Skeletal muscle satellite cell (primary cell): ENCODE data around the gene NCS1.

Experiments used
- H3K27me3 ChIP-seq: 2 replicates; pipeline ENCODE4 v1.7.0; 2013; ENCODE audit warnings: low read length; ENCODE audit not compliant: control insufficient read depth, insufficient read depth
- H3K36me3 ChIP-seq: 2 replicates; pipeline ENCODE4 v1.7.0; 2013; ENCODE audit warnings: mild to moderate bottlenecking, control low read depth, low read length; ENCODE audit not compliant: insufficient read depth
- H3K4me1 ChIP-seq: 2 replicates; pipeline ENCODE4 v1.7.0; 2013; ENCODE audit warnings: low read length; ENCODE audit not compliant: control insufficient read depth, insufficient read depth
- H3K4me2 ChIP-seq: 2 replicates; pipeline ENCODE4 v1.7.0; 2013; ENCODE audit warnings: mild to moderate bottlenecking, low read length
- H3K4me3 ChIP-seq: 2 replicates; pipeline ENCODE4 v1.7.0; 2013; ENCODE audit warnings: low read length
- H3K9ac ChIP-seq: 2 replicates; pipeline ENCODE4 v1.7.0; 2013; ENCODE audit warnings: mild to moderate bottlenecking, low read depth, low read length, moderate library complexity
- H3K9me3 ChIP-seq: replicated peaks from 2 replicates; pipeline ENCODE4 v1.7.0; 2013; ENCODE audit warnings: mild to moderate bottlenecking, control low read depth, low read length

Gene NCS1

GRCh38 chr9:130209422-130209821, 37.2 kb downstream of the NCS1 start:
- peaks cover 8% of the 10 kb centered on the region for H3K36me3 ChIP-seq
- peak overlapping the region; percentile 61 for H3K4me2 ChIP-seq
- H3K9me3 ChIP-seq, result no peaks in the 10 kb centered on the region
- H3K4me3 ChIP-seq, result no peak overlapping the region
- peak overlapping the region; percentile 30 for H3K9ac ChIP-seq
- H3K4me1 ChIP-seq, result peaks cover 42% of the 10 kb centered on the region
- no peaks in the 10 kb centered on the region for H3K27me3 ChIP-seq

GRCh38 chr9:130211548-130212226, 39.5 kb downstream of the NCS1 start:
- Histone ChIP-seq H3K4me3 (no peak overlapping the region), H3K27me3 (no peaks in the 10 kb centered on the region), H3K9ac (no peak overlapping the region), H3K4me1 (peaks cover 60% of the 10 kb centered on the region), H3K4me2 (no peak overlapping the region), H3K9me3 (no peaks in the 10 kb centered on the region), H3K36me3 (peaks cover 8% of the 10 kb centered on the region)

DNA sequence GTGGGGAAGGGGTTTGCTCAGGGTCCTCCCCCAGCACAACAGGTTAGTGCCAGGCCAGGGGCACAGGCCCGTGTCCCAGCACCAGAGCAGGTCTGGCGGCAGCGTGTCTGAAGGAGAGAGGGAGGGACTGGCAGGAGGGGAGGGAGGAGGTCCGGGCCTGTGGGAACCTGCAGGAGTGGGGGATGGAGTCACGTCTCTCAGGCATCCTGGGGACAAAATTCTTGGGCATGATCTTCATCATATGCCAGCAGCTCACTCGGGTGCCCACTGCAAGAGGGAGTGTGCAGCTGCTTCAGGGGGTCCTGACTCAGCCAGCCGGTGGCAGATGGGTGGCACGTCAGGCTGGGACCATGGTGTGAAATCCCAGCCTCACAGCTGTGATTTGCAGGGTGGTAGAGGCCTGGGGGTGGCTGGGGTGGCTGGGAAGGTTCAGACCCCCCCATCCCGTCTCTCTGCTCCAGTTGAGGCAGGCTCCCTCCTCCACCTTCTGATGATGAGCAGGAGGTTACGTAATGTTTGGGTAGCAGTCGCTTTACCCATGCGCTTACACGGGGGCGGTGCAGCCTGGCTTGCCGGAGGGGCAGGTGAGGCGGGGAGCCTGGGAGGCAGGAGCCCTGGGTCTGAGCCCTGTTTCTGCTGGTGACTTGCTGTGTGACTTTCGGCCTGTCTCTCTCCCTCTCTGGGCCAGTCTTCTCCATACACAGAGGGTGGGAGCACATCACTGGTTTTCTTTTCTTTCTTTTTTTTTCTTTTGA, 40.5 kb downstream of the NCS1 start:
- H3K4me1 ChIP-seq, result peaks cover 57% of the 10 kb centered on the region
- H3K36me3 ChIP-seq, result peaks cover 11% of the 10 kb centered on the region
- no peak overlapping the region for H3K9ac ChIP-seq
- H3K4me2 ChIP-seq, result no peak overlapping the region
- no peaks in the 10 kb centered on the region for H3K9me3 ChIP-seq
- no peak overlapping the region for H3K4me3 ChIP-seq
- H3K27me3 ChIP-seq, result no peaks in the 10 kb centered on the region

- Histone ChIP-seq H3K36me3 (peaks cover 17% of the 10 kb centered on the region), H3K4me2 (no peak overlapping the region), H3K4me3 (no peak overlapping the region), H3K4me1 (peaks cover 45% of the 10 kb centered on the region), H3K27me3 (no peaks in the 10 kb centered on the region), H3K9ac (no peak overlapping the region), H3K9me3 (no peaks in the 10 kb centered on the region)
These were observed 41.9 kb downstream of the NCS1 start for GRCh38 chr9:130213911-130214761.

DNA sequence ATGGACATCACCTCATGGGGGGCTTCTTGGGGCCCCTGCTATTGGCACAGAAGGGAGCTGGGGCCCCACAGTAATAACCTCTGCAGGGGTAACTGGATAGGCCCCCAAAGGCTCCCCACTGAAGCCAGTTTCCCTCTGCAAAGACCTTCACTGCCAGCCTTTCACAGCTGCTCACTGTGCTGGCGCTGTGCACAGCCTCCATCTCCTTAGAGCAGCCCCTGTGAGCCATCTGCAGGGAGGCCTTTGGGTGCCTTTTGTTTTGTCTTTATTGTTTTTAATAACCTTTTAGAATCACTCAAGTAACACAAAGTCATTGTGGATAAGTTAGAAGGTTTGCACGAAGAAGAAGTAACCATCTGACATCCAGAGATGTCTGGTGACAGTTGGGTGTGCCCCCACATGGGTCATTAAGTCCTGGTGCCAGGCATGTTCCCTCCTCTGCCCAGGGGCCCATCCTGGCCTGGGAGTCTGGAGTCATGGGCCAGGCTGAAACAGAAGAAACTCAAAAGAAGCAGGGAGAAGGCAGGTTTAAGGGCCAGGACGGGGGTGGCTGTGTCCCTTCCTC, 42.7 kb downstream of the NCS1 start:
- Histone ChIP-seq H3K9ac (peak overlapping the region; percentile 40), H3K27me3 (no peaks in the 10 kb centered on the region), H3K4me2 (peak overlapping the region; percentile 44), H3K4me3 (no peak overlapping the region), H3K4me1 (peaks cover 37% of the 10 kb centered on the region), H3K9me3 (no peaks in the 10 kb centered on the region), H3K36me3 (peaks cover 21% of the 10 kb centered on the region)

DNA sequence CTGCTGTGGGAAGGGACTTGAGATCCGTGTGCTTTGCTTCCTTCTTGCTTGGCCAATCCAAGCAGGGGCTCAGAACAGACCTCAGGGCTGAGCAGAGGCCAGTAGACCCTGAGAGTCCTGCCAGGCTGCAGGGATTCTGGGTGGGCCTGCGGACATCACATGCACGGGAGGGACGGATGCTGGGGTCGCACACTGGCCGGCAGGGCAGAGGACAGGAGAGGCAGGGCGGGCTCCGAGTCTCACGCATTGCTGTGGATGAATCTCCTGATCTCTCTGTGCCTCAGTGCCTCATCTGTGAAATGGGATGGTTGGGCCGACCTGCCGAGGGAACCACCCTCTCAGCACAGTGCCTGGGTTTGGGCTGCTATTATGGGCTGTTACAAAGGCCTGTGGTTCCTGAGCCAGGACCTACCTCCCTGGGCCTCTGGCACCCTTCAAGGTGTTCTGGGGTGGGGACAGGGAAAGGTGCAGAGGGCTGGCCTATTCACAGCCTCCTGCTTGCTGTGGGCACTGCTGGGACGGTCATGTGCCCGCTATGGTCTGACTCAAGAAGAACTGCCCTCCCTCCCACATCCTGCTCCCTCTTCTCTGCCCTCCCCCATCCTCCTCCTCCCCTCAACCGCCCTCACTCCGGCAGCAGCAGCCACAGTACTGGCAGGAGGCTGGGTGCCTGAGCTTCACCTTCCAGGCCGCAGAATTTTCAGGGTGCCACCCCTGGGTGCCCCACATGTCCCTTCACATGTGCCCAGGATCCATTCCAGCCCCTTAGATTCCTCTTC, 43.3 kb downstream of the NCS1 start:
- no peaks in the 10 kb centered on the region for H3K9me3 ChIP-seq
- peaks cover 25% of the 10 kb centered on the region for H3K36me3 ChIP-seq
- H3K4me3 ChIP-seq, result no peak overlapping the region
- H3K27me3 ChIP-seq, result no peaks in the 10 kb centered on the region
- peak overlapping the region; percentile 44 for H3K4me2 ChIP-seq
- H3K4me1 ChIP-seq, result peaks cover 36% of the 10 kb centered on the region
- H3K9ac ChIP-seq, result peak overlapping the region; percentile 40

DNA sequence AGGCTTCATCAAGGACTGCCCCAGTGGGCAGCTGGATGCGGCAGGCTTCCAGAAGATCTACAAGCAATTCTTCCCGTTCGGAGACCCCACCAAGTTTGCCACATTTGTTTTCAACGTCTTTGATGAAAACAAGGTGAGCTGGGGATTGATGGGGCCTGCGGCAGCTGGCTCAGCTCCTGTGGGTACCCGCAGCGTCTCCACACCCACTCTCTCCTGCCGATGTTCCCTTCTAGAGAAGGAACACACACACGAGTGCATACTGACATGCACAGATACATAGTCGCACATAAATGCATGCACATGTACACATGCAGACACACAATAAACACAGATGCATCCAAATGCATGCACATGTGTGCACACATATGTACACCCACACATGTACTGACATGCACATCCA, 45.6 kb downstream of the NCS1 start:
- Histone ChIP-seq H3K4me1 (peaks cover 29% of the 10 kb centered on the region), H3K4me3 (no peak overlapping the region), H3K27me3 (no peaks in the 10 kb centered on the region), H3K4me2 (no peak overlapping the region), H3K9me3 (no peaks in the 10 kb centered on the region), H3K9ac (no peak overlapping the region), H3K36me3 (peaks cover 17% of the 10 kb centered on the region)

DNA sequence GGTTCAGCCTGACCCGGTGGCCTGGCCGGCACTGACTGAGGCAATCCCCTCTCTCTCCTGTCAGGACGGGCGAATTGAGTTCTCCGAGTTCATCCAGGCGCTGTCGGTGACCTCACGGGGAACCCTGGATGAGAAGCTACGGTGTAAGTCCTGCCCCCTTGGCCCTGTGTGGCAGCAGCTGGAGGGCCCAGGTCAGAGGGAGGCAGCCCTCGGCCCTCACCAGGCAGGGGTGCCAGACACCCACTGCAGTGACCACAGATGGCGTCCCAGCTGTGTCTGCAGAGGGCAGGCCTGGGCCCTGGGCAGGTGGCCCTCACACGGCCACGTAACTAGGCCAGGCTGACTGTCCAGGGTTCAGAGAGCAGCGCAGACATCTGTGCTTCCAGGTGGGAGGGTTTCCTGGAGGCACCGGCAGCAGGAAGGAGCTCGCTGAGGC, 47.5 kb downstream of the NCS1 start:
- Histone ChIP-seq H3K4me3 (no peak overlapping the region), H3K4me2 (no peak overlapping the region), H3K9me3 (no peaks in the 10 kb centered on the region), H3K4me1 (peaks cover 16% of the 10 kb centered on the region), H3K27me3 (no peaks in the 10 kb centered on the region), H3K9ac (no peak overlapping the region), H3K36me3 (peaks cover 22% of the 10 kb centered on the region)

- H3K36me3 ChIP-seq, result peaks cover 28% of the 10 kb centered on the region
- no peaks in the 10 kb centered on the region for H3K9me3 ChIP-seq
- H3K4me2 ChIP-seq, result no peak overlapping the region
- no peak overlapping the region for H3K9ac ChIP-seq
- no peak overlapping the region for H3K4me3 ChIP-seq
- no peaks in the 10 kb centered on the region for H3K27me3 ChIP-seq
- H3K4me1 ChIP-seq, result peaks cover 9% of the 10 kb centered on the region
These were observed 48.1 kb downstream of the NCS1 start for GRCh38 chr9:130220352-130220751.

DNA sequence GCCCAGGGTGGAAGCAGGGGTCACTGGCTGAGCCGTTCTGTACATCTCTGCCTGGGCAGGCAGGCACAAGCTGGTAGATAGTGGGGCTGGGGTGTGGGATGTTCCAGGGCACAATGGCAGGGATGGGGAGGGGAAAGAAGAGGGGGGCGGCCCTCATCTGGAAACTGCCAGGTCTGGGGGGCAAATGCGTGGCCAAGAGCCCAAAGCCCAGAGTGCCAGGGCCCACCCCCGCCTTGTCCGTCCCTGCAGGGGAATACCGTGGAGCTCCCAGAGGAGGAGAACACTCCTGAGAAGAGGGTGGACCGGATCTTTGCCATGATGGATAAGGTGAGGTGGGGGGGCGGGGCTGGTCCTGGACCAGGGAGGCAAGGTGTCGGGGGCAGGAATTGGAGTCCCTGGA, 50.6 kb downstream of the NCS1 start:
- Histone ChIP-seq H3K9ac (no peak overlapping the region), H3K36me3 (peaks cover 45% of the 10 kb centered on the region), H3K4me2 (no peak overlapping the region), H3K4me3 (no peak overlapping the region), H3K27me3 (no peaks in the 10 kb centered on the region), H3K9me3 (peaks cover 7% of the 10 kb centered on the region), H3K4me1 (no peaks in the 10 kb centered on the region)
